ENCODE results near the gene DEPDC7.

- TF ChIP-seq, protein P1, sequence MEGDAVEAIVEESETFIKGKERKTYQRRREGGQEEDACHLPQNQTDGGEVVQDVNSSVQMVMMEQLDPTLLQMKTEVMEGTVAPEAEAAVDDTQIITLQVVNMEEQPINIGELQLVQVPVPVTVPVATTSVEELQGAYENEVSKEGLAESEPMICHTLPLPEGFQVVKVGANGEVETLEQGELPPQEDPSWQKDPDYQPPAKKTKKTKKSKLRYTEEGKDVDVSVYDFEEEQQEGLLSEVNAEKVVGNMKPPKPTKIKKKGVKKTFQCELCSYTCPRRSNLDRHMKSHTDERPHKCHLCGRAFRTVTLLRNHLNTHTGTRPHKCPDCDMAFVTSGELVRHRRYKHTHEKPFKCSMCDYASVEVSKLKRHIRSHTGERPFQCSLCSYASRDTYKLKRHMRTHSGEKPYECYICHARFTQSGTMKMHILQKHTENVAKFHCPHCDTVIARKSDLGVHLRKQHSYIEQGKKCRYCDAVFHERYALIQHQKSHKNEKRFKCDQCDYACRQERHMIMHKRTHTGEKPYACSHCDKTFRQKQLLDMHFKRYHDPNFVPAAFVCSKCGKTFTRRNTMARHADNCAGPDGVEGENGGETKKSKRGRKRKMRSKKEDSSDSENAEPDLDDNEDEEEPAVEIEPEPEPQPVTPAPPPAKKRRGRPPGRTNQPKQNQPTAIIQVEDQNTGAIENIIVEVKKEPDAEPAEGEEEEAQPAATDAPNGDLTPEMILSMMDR (IDR thresholded peaks at IDR 0.05) = no peak
- TF ChIP-seq ZFX (IDR thresholded peaks at IDR 0.05; ENCODE audit: borderline replicate concordance) = no peak
These were observed 9.7 kb downstream of the DEPDC7 start for GRCh38 chr11:33025339-33025722.
